Neuron (in vitro differentiated cells): Measurements from ENCODE around the gene MUC5AC.

Experiments used
- H2AFZ ChIP-seq: one replicate; pipeline ENCODE4 v1.6.1; 2013; ENCODE audit warnings: low read depth, mild to moderate bottlenecking, inconsistent platforms, low read length, moderate library complexity
- H3K27me3 ChIP-seq: one replicate; pipeline ENCODE4 v1.6.1; 2013; ENCODE audit warnings: low read length; ENCODE audit not compliant: insufficient read depth
- H3K36me3 ChIP-seq: one replicate; pipeline ENCODE4 v1.6.1; 2013; ENCODE audit warnings: low read length; ENCODE audit not compliant: insufficient read depth
- H3K4me1 ChIP-seq: one replicate; pipeline ENCODE4 v1.6.1; 2013; ENCODE audit warnings: low read length; ENCODE audit not compliant: insufficient read depth
- H3K4me3 ChIP-seq: 2 replicates; pipeline ENCODE4 v1.5.1; 2013; ENCODE audit warnings: mild to moderate bottlenecking, low read length, moderate library complexity
- H3K9me3 ChIP-seq: one replicate; pipeline ENCODE4 v1.6.1; 2013; ENCODE audit warnings: low read length

MUC5AC gene

DNA sequence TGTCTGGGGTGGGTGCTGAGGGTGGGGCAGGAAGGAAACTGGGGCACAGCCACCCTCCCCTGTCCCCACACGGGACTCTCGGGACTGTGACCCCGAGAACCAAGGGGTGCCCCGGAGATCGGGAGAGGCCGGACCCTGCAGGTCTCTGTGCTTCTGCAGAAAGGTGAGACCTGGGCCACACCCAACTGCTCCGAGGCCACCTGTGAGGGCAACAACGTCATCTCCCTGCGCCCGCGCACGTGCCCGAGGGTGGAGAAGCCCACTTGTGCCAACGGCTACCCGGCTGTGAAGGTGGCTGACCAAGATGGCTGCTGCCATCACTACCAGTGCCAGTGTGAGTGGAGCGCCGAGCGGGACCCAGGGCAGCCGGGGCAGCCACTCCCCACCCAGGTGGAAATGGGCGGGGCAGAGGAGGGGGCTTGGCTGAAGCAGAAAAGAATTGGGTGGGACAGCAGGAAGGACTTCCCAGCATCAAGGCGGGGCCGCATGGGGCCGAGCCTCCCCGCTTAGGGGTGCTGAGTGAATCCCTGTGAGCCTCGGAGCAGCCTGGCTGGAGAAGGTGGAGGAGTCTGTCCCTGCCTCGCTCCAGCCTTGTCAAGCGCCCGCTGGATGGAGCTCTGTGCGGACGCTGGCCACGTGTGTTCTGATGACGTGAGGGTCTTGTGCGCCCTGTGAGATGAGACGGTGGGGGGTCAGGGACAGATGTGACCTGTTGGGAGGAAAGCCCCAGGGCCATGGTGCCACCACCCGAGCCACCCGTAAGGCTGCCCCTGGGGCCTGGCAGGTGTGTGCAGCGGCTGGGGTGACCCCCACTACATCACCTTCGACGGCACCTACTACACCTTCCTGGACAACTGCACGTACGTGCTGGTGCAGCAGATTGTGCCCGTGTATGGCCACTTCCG, 35.8 kb downstream of the MUC5AC start:
- Histone ChIP-seq H3K27me3 (peaks cover 2% of the 10 kb centered on the region), H2AFZ (no peak overlapping the region), H3K9me3 (no peaks in the 10 kb centered on the region), H3K4me3 (no peak overlapping the region), H3K36me3 (no peaks in the 10 kb centered on the region), H3K4me1 (no peaks in the 10 kb centered on the region)

DNA sequence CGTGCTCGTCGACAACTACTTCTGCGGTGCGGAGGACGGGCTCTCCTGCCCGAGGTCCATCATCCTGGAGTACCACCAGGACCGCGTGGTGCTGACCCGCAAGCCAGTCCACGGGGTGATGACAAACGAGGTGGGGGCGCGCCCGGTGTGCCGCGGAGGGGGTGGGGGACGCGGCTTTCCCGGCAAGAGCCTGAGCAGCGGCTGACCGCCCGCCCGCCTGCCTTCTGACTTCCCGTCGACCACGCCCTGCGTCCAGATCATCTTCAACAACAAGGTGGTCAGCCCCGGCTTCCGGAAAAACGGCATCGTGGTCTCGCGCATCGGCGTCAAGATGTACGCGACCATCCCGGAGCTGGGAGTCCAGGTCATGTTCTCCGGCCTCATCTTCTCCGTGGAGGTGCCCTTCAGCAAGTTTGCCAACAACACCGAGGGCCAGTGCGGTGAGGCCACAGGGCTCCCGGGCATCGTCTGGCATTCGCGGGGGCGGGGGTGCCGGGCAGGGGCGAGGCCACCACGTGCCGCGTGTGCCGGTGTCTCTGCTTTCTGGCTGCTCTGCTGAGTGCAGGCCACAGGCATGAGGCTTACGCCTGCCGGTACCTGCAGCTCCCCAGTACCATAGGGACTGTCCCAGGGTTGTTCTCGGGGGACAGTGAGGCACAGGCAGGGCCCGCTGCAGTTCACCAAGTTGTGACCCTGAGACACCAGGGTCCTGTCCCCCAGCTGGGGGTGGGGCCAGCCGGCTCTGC, 36.7 kb downstream of the MUC5AC start:
- Histone ChIP-seq H3K27me3 (peaks cover 10% of the 10 kb centered on the region), H2AFZ (no peak overlapping the region), H3K36me3 (no peaks in the 10 kb centered on the region), H3K4me1 (no peaks in the 10 kb centered on the region), H3K4me3 (no peak overlapping the region), H3K9me3 (no peaks in the 10 kb centered on the region)

DNA sequence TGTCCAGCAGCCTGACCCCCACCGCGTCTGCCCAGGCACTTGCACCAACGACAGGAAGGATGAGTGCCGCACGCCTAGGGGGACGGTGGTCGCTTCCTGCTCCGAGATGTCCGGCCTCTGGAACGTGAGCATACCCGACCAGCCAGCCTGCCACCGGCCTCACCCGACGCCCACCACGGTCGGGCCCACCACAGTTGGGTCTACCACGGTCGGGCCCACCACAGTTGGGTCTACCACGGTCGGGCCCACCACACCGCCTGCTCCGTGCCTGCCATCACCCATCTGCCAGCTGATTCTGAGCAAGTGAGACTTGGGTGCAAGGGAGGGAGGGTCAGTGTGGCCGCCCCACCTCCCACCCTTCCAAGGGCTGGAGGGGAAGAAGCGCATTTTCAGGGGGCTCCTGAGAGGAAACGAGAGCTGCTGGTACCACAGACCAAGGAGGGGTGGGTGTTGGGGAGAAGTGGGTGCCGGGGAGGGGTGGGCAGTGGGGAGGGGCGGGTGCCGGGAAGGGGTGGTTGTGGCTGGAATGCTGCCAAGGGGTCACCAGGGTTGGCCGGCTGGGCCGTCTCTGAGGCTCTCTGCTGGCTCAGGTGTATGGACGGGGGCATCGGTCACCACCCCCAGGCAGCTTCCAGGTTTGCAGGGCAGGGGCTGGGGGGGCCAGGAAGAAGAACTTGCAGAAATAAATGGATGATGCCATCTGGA, 37.4 kb downstream of the MUC5AC start:
- Histone ChIP-seq H2AFZ (no peak overlapping the region), H3K9me3 (no peaks in the 10 kb centered on the region), H3K4me3 (no peak overlapping the region), H3K36me3 (no peaks in the 10 kb centered on the region), H3K27me3 (peaks cover 16% of the 10 kb centered on the region), H3K4me1 (no peaks in the 10 kb centered on the region)

DNA sequence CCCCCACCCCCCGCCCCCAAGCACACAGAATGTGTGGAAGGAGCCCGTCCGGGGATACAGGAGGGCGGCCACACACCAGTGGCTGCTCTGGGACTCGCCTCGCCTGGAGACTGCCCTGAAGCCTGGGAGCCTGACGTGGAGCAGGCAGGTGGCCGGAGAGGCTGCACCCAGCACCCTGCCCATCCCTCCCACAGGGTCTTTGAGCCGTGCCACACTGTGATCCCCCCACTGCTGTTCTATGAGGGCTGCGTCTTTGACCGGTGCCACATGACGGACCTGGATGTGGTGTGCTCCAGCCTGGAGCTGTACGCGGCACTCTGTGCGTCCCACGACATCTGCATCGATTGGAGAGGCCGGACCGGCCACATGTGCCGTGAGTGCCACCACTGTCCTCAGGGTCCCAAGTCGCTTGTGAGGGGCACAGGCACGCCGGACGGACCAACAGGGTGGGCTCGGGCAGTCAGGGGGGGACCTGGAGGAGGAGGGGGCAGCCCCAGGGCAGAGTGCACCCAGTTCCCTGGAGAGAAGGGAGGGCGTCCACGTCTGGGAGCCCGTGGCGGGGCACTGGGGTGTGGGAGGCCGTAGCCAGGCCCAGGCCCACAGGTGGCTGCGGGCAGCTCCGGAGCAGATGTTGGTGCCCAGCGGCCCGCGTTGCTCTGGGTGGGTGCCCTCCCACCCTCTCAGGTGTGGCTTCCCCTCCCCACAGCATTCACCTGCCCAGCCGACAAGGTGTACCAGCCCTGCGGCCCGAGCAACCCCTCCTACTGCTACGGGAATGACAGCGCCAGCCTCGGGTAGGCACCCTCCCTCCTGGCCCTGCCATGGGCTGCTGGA, 38.1 kb downstream of the MUC5AC start:
- no peaks in the 10 kb centered on the region for H3K9me3 ChIP-seq
- H3K27me3 ChIP-seq, result peaks cover 20% of the 10 kb centered on the region
- H2AFZ ChIP-seq, result no peak overlapping the region
- H3K36me3 ChIP-seq, result no peaks in the 10 kb centered on the region
- no peak overlapping the region for H3K4me3 ChIP-seq
- no peaks in the 10 kb centered on the region for H3K4me1 ChIP-seq

DNA sequence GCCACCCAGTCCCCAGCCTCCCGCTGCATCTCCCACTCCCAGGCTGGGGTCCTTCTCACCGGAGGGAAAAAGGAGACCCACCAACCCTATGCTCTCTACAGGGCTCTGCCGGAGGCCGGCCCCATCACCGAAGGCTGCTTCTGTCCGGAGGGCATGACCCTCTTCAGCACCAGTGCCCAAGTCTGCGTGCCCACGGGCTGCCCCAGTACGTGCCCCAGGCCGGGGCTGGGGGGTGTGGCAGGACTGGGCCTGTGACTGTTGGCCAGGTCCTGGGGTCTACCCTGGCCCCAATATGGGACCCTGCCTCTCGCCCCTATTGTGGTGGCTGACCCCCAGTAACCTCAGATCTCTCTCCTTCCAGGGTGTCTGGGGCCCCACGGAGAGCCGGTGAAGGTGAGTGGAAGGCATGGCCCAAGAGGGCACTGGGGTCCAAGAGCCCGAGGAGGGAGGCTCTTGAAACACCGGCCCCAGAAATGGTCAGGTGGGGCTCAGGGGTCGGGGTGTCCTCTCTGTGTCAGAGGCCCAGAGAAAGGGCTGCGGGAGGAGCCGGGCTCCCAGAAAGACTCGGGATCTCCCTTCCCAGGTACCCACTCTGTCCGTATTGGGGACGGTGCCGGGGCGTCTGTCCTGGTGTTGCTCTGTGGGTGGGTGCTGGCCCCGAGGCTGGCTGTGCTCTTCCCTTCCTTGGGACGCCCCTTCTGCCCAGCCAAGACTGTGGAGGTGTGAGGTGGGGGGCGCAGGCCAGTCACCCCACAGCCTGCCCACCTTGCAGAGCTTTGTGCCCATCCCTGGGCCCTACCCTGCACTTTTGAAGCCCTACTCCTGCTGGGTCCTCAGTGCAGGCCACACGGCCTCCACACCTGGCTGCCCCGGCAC, 39.0 kb downstream of the MUC5AC start:
- no peaks in the 10 kb centered on the region for H3K9me3 ChIP-seq
- no peak overlapping the region for H2AFZ ChIP-seq
- H3K4me3 ChIP-seq, result no peak overlapping the region
- H3K4me1 ChIP-seq, result no peaks in the 10 kb centered on the region
- H3K36me3 ChIP-seq, result no peaks in the 10 kb centered on the region
- peaks cover 20% of the 10 kb centered on the region for H3K27me3 ChIP-seq

DNA sequence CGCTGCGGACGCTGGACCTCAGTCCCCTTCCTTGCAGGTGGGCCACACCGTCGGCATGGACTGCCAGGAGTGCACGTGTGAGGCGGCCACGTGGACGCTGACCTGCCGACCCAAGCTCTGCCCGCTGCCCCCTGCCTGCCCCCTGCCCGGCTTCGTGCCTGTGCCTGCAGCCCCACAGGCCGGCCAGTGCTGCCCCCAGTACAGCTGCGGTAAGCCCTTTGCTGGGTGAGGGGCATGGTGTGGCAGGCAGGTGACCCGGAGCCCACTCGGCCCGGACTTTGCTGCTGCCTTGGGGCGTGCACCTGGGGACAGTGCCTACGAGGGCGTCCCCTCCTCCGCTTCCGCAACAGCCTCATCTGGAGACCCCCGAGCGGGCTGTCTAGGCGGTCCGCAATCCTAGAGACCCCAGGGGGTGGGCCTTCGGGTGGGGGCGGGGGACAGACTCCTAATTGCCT, 39.7 kb downstream of the MUC5AC start:
- no peaks in the 10 kb centered on the region for H3K36me3 ChIP-seq
- no peaks in the 10 kb centered on the region for H3K4me1 ChIP-seq
- no peak overlapping the region for H3K4me3 ChIP-seq
- H2AFZ ChIP-seq, result no peak overlapping the region
- H3K27me3 ChIP-seq, result peaks cover 20% of the 10 kb centered on the region
- H3K9me3 ChIP-seq, result no peaks in the 10 kb centered on the region

DNA sequence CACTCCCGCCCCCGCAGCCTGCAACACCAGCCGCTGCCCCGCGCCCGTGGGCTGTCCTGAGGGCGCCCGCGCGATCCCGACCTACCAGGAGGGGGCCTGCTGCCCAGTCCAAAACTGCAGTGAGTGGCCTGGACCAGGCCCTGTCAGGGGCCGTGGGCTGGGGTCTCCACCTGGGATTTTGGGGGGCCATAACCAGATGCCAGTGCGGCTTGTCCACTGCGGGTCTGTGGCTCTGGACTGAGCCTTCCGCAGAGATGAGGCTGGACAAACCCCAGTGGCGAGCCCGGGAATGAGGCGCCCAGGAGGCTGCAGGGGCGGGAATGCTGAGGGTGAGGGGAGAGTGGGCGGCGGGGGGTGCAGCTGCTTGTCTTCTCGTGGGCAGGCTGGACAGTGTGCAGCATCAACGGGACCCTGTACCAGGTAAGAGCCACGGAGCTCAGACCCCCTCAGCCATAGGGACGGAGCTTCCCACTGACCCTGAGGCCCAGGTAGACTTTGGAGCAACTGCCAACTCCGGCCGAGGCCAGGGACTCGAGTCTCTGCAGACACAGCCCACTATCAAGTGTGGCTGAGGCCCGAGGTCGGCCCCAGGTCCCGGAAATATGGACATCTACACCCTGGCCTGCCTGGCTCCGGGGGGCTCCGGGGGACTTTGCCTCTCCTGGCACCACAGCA, 40.3 kb downstream of the MUC5AC start:
- H3K9me3 ChIP-seq, result no peaks in the 10 kb centered on the region

DNA sequence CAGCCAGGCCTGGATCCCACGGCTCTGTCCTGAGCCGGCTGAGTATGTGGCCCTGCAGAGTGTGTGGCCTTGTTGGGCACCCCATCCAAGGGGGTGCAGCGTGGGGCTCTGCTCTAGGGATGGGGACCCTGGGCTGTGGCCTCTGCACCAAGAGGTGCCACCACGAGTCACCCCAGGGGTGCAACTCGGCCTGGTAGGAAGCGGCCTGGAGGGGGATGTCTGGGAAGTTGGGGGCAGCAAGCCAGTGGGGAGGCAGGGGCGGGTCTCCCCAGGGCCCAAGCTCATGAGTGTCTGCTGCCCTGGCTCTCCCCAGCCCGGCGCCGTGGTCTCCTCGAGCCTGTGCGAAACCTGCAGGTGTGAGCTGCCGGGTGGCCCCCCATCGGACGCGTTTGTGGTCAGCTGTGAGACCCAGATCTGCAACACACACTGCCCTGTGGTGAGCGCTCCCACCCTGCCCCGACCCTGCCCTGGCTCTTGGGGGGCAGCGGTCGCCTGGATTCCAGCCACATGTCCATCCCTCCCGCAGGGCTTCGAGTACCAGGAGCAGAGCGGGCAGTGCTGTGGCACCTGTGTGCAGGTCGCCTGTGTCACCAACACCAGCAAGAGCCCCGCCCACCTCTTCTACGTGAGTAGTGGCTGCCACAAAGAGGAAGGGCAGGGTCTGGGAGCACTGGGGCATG, 40.9 kb downstream of the MUC5AC start:
- no peaks in the 10 kb centered on the region for H3K9me3 ChIP-seq
- peaks cover 20% of the 10 kb centered on the region for H3K27me3 ChIP-seq
- H3K36me3 ChIP-seq, result no peaks in the 10 kb centered on the region
- H3K4me3 ChIP-seq, result no peak overlapping the region
- H2AFZ ChIP-seq, result no peak overlapping the region
- no peaks in the 10 kb centered on the region for H3K4me1 ChIP-seq

More for the DNA sequence above, 40.3 kb downstream of the MUC5AC start:
- Histone ChIP-seq H3K4me1 (no peaks in the 10 kb centered on the region), H3K36me3 (no peaks in the 10 kb centered on the region), H2AFZ (no peak overlapping the region), H3K4me3 (no peak overlapping the region), H3K27me3 (peaks cover 20% of the 10 kb centered on the region)

DNA sequence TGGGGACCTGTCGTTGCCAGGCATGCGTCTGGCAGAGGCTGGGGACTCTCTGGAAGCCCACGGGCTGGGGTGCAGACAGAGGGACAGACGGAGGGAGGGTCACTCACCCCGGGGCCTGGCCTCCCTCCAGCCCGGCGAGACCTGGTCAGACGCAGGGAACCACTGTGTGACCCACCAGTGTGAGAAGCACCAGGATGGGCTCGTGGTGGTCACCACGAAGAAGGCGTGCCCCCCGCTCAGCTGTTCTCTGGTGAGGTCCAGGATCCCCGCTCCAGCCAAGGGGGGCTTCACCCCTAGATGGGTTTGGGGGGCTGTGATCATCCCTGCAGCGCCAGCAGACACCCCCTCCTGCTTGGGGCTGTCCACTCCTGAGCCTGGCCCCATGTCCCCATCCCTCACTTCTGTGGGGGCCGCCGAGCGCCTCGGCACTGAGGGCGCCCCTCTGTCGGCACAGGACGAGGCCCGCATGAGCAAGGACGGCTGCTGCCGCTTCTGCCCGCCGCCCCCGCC, 41.5 kb downstream of the MUC5AC start:
- H3K4me1 ChIP-seq, result no peaks in the 10 kb centered on the region
- no peak overlapping the region for H3K4me3 ChIP-seq
- H3K27me3 ChIP-seq, result peaks cover 20% of the 10 kb centered on the region
- no peak overlapping the region for H2AFZ ChIP-seq
- H3K36me3 ChIP-seq, result no peaks in the 10 kb centered on the region
- H3K9me3 ChIP-seq, result no peaks in the 10 kb centered on the region

DNA sequence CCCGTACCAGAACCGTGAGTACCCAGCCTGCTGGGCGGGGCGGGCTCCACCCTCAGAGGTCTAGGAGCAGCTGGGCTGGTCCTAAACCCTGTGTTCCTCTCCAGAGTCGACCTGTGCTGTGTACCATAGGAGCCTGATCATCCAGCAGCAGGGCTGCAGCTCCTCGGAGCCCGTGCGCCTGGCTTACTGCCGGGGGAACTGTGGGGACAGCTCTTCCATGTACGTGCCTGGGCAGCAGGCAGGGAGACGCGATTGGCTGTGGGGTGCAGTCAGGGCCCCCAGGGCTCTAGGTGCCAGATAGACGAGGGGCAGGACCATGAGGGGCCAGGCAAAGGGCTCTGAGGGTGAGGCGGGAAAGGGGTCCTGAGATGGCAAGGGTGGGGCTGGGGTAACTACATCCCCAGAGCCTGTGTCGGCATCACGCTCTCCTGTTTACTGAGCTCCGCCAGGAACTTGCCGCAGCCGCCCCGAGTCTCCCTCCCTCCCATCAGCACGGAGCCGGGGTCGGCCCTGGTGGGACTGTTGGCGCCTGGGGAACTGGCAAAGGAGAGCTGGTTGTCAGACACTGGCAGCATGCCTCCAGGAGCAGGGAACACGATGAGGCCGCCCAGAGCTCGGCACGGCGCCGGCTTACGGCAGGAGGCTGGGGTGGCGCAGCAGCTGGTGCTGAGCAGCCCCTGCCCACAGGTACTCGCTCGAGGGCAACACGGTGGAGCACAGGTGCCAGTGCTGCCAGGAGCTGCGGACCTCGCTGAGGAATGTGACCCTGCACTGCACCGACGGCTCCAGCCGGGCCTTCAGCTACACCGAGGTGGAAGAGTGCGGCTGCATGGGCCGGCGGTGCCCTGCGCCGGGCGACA, 42.2 kb downstream of the MUC5AC start:
- H3K4me3 ChIP-seq, result no peak overlapping the region
- H3K27me3 ChIP-seq, result peaks cover 20% of the 10 kb centered on the region
- H2AFZ ChIP-seq, result no peak overlapping the region
- no peaks in the 10 kb centered on the region for H3K9me3 ChIP-seq
- H3K4me1 ChIP-seq, result no peaks in the 10 kb centered on the region
- no peaks in the 10 kb centered on the region for H3K36me3 ChIP-seq
